Sigmoid colon (tissue), 7 donors: ENCODE results near the gene GADD45GIP1. TPM values are rescaled to one million over a fixed set of nuclear protein-coding genes. Genes with fewer than 3 reads are reported as not detected.

Experiments
- DNase-seq: peaks from one replicate; pipeline ENCODE4 v3.0.0-alpha.2; 2019
- H3K27ac ChIP-seq, 4 donors: fragments of 200-600 bp; sonication (generic); one replicate each; pipeline ENCODE4 v1.5.1; 2016 to 2019; ENCODE audit warnings: mild to moderate bottlenecking in 1 of 4
- H3K27me3 ChIP-seq, 3 donors: fragments of 200-600 bp; sonication (generic); one replicate each; pipeline ENCODE4 v1.5.1; 2019; ENCODE audit warnings: mild to moderate bottlenecking in 1 of 3
- H3K36me3 ChIP-seq, 4 donors: fragments of 200-600 bp; sonication (generic); one replicate each; pipeline ENCODE4 v1.5.1; 2016 to 2019
- H3K4me1 ChIP-seq, 4 donors: fragments of 200-600 bp; sonication (generic); one replicate each; pipeline ENCODE4 v1.5.1; 2017 to 2019
- H3K4me3 ChIP-seq, 4 donors: fragments of 200-600 bp; sonication (generic); one replicate each; pipeline ENCODE4 v1.5.1; 2017 to 2019; ENCODE audit warnings: mild to moderate bottlenecking in 2 of 4, moderate library complexity in 1 of 4
- H3K9me3 ChIP-seq, 4 donors: fragments of 200-600 bp in 3 of 4; sonication (generic) in 3 of 4; one replicate each; pipeline versions ENCODE4 v1.5.1 to v1.6.1; 2013 to 2019
- CTCF ChIP-seq, 4 experiments: fragments of 450-650 bp in 3 of 4; fragments of 200-600 bp in 1 of 4; IDR thresholded peaks; one replicate each; pipeline ENCODE4 v1.5.1; 2016 to 2019; ENCODE audit warnings: antibody characterized with exemption in 4 of 4, mild to moderate bottlenecking in 3 of 4, moderate library complexity in 2 of 4
- EP300 ChIP-seq, 4 donors: sonication (generic); formaldehyde crosslinking; IDR thresholded peaks; one replicate each; pipeline ENCODE4 v1.6.1; 2017; ENCODE audit warnings: antibody characterized with exemption in 4 of 4
- POLR2A ChIP-seq, 2 donors: fragments of 450-650 bp; IDR thresholded peaks; one replicate each; pipeline ENCODE4 v1.6.1; 2016; ENCODE audit warnings: antibody characterized with exemption in 2 of 2, mild to moderate bottlenecking in 2 of 2, moderate library complexity in 2 of 2
- POLR2AphosphoS5 ChIP-seq, 4 donors: sonication (generic); formaldehyde crosslinking; IDR thresholded peaks; one replicate each; pipeline ENCODE4 v1.6.1; 2017; ENCODE audit warnings: antibody characterized with exemption in 4 of 4
- WGBS, 2 donors: extraction: QIAGEN DNeasy Blood & Tissue Kit; methylation state at CpG; one replicate each; pipeline ENCODE4 v1.1.7; 2013; 5-methylcytosine and 5-hydroxymethylcytosine counted together
- intact Hi-C: fragments of 100-400 bp; cut with DNase I; formaldehyde crosslinking; loops from one replicate; pipeline ENCODE4 v1.15.1; 2023
- polyA plus RNA-seq, 3 donors: library from polyadenylated mRNA; stranded (reverse); fragments of 200-250 nt; gene quantifications; one replicate each; pipeline ENCODE4 v1.2.3, GENCODE V29; 2013
- total RNA-seq, 4 donors: library from RNA; depleted of rRNA; stranded (reverse); fragments of >200 nt; gene quantifications; one replicate each; pipeline ENCODE4 v1.1.0, GENCODE V29; 2016
- donor health status: healthy with polysubstance abuse.
- donor health status: Bipolar disorder and iron deficiency.
- donor health status: healthy.

GADD45GIP1 gene
- total and polyA plus RNA-seq, 7 donors, result 23.6 to 65.8 (median 36.0) TPM

GRCh38 chr19:12990853-12991252, 33.8 kb upstream of the GADD45GIP1 start:
- intact Hi-C loops, result loop anchor here (10.0 kb wide), 1 partner anchor 164 kb away; the partner anchor contains the start of genes IER2 and STX10
- 68 to 74% methylated on average over 3 of the region's 3 CpGs for WGBS, 2 donors
- Histone ChIP-seq H3K27me3 (no peaks in the 10 kb centered on the region), H3K36me3 (no peaks in the 10 kb centered on the region), H3K9me3 (no peaks in the 10 kb centered on the region), H3K27ac (no peak overlapping the region), H3K4me1 (peaks cover 0 to 5% (median 5%) of the 10 kb centered on the region in 4 donors), H3K4me3 (no peak overlapping the region)
- DNase-seq, result no peak
- TF ChIP-seq CTCF (IDR thresholded peaks at IDR 0.05) (no peak), EP300 (IDR thresholded peaks at IDR 0.05) (no peak), POLR2AphosphoS5 (IDR thresholded peaks at IDR 0.05) (no peak), POLR2A (IDR thresholded peaks at IDR 0.05) (no peak)

DNA sequence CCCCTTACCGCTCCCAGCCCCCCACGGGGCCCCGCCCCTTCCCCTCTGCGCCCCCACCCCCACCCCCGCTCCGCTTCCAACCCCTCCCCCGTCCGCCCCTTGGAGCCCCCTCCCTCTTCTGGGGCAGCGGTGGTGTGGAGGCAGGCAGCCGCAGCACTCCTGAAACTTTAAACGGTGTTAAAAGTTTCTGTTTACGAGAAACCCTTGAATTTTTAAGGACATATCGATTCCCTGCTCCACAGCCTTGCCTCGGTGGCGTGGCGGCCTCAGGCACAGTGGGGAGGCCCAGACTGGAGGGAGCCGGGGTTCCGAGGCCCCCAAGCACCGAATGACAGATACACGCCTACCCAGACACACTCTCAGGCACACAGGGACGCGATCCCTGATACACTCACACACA, 33.4 kb upstream of the GADD45GIP1 start:
- intact Hi-C loops, result loop anchor here (10.0 kb wide), 1 partner anchor 164 kb away; the partner anchor contains the start of genes IER2 and STX10
- TF ChIP-seq EP300 (IDR thresholded peaks at IDR 0.05) (no peak), CTCF (IDR thresholded peaks at IDR 0.05) (no peak), POLR2AphosphoS5 (IDR thresholded peaks at IDR 0.05) (no peak), POLR2A (IDR thresholded peaks at IDR 0.05) (no peak)
- Histone ChIP-seq H3K4me3 (no peak overlapping the region), H3K36me3 (no peaks in the 10 kb centered on the region), H3K27me3 (no peaks in the 10 kb centered on the region), H3K27ac (no peak overlapping the region), H3K4me1 (peaks cover 0 to 5% (median 5%) of the 10 kb centered on the region in 4 donors), H3K9me3 (no peaks in the 10 kb centered on the region)
- 48 to 72% methylated on average over 22 of the region's 22 CpGs for WGBS, 2 donors
- DNase-seq, result no peak

DNA sequence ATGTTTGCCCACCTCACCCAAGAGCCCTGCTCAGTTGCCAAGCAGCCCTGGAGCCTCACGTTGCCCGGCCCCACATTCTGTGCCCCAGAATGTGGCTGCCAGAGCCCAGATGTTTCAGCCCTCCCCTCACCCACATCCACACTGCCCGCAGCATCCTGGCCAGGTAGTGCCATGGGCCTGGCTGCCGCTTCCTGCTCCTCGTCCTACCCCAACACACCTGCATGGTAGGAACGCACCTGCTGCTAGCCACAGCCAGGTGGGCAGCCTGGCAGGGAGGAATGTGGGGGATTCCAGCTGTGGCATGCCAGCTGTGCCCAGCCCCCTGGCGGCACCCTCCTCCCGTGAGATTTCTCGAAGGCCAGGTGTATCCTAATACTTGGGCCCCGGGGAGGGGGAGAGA, 30.8 kb upstream of the GADD45GIP1 start:
- Histone ChIP-seq H3K36me3 (no peaks in the 10 kb centered on the region), H3K27me3 (no peaks in the 10 kb centered on the region), H3K4me1 (peaks cover 0 to 9% (median 7%) of the 10 kb centered on the region in 4 donors), H3K9me3 (no peaks in the 10 kb centered on the region), H3K27ac (no peak overlapping the region), H3K4me3 (no peak overlapping the region)
- TF ChIP-seq EP300 (IDR thresholded peaks at IDR 0.05) (no peak), POLR2AphosphoS5 (IDR thresholded peaks at IDR 0.05) (no peak), CTCF (IDR thresholded peaks at IDR 0.05) (no peak), POLR2A (IDR thresholded peaks at IDR 0.05) (no peak)
- no peak for DNase-seq
- WGBS, 2 donors, result 58 to 72% methylated on average over 10 of the region's 10 CpGs
- intact Hi-C loops, result no loop called here

DNA sequence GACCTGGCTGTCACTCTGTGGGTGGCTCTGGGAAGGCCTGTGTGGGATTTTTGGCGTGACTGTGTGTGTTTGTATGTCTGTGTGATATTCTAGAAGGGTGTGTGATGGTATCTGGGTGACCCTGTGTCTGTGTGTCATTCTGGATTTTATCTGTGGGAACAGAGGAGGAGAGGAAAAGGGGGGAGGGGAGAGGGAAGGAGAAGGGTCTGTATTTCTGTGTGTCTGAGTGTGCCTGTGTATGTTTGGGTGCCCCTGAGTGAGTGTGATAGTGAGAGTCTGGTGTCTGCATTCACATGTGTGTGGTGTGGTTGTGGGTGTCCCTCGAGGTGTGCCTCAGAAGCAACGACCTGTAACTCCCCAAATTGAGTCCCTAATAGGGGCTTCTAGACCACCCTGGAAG, 30.2 kb upstream of the GADD45GIP1 start:
- TF ChIP-seq POLR2AphosphoS5 (IDR thresholded peaks at IDR 0.05), result no peak
- no peak for TF ChIP-seq CTCF (IDR thresholded peaks at IDR 0.05)
- TF ChIP-seq EP300 (IDR thresholded peaks at IDR 0.05), result no peak
- no peak for TF ChIP-seq POLR2A (IDR thresholded peaks at IDR 0.05)
- intact Hi-C loops, result no loop called here
- H3K4me1 ChIP-seq, result peaks cover 0 to 9% (median 7%) of the 10 kb centered on the region in 4 donors
- no peak for DNase-seq
- no peaks in the 10 kb centered on the region for H3K9me3 ChIP-seq
- H3K27me3 ChIP-seq, result no peaks in the 10 kb centered on the region
- WGBS, 2 donors, result 81 to 84% methylated on average over 3 of the region's 3 CpGs
- H3K27ac ChIP-seq, result no peak overlapping the region
- H3K36me3 ChIP-seq, result no peaks in the 10 kb centered on the region
- H3K4me3 ChIP-seq, result no peak overlapping the region

- intact Hi-C loops, result no loop called here
- WGBS, 2 donors, result 95 to 96% methylated on average over 12 of the region's 12 CpGs
Measured at GRCh38 chr19:12986726-12987125, 29.7 kb upstream of the GADD45GIP1 start.

More at GRCh38 chr19:12986726-12987125, 29.7 kb upstream of the GADD45GIP1 start:
- Histone ChIP-seq H3K4me1 (peaks cover 0 to 9% (median 7%) of the 10 kb centered on the region in 4 donors), H3K27me3 (no peaks in the 10 kb centered on the region), H3K27ac (no peak overlapping the region), H3K36me3 (no peaks in the 10 kb centered on the region), H3K9me3 (no peaks in the 10 kb centered on the region), H3K4me3 (no peak overlapping the region)
- DNase-seq, result no peak
- TF ChIP-seq POLR2A (IDR thresholded peaks at IDR 0.05) (no peak), POLR2AphosphoS5 (IDR thresholded peaks at IDR 0.05) (no peak), CTCF (IDR thresholded peaks at IDR 0.05) (no peak), EP300 (IDR thresholded peaks at IDR 0.05) (no peak)
